Natural killer cell treated with Interleukin-12 subunit alpha and Interleukin-12 subunit beta and Interleukin-15 and Interleukin-18, amount 100 ng/mL, for 72 hours (primary cell): ENCODE measurements around the gene RC3H1. TPM values are rescaled to one million over a fixed set of nuclear protein-coding genes. Genes with fewer than 3 reads are reported as not detected.

Experiments used
- ATAC-seq, 2 donors: fragments of 150-1000 bp; cut with Tn5 transposase in 1 of 2; sonication (Bioruptor Pico), chemical (Tn5 transposase) in 1 of 2; 2 replicates each; pipeline ENCODE4 v1.10.0; 2021
- DNase-seq: peaks from one replicate; pipeline ENCODE4 v3.0.0; 2022; ENCODE audit warnings: low spot score
- H3K27ac Mint-ChIP-seq, 2 donors: 1 replicate in 1 of 2; 2 replicates in 1 of 2; pipeline ENCODE4 v1.8.0; 2022; ENCODE audit warnings: mixed read lengths in 2 of 2, mild to moderate bottlenecking in 1 of 2, moderate library complexity in 1 of 2
- H3K27me3 Mint-ChIP-seq, 2 donors: 1 replicate in 1 of 2; 2 replicates in 1 of 2; pipeline ENCODE4 v1.8.0; 2022; ENCODE audit warnings: mixed read lengths in 2 of 2
- H3K36me3 Mint-ChIP-seq: one replicate; pipeline ENCODE4 v1.8.0; 2022; ENCODE audit warnings: mixed read lengths
- H3K4me1 Mint-ChIP-seq, 2 donors: 1 replicate in 1 of 2; 2 replicates in 1 of 2; pipeline ENCODE4 v1.8.0; 2022; ENCODE audit warnings: low read depth in 2 of 2, mixed read lengths in 2 of 2, mild to moderate bottlenecking in 1 of 2
- H3K4me3 Mint-ChIP-seq: one replicate; pipeline ENCODE4 v1.8.0; 2022; ENCODE audit warnings: mixed read lengths
- H3K9me3 Mint-ChIP-seq: 2 replicates; pipeline ENCODE4 v1.8.0; 2022; ENCODE audit warnings: mixed read lengths
- total RNA-seq, 2 donors: library from RNA; stranded (reverse); gene quantifications; one replicate each; pipeline ENCODE4 v1.2.3, GENCODE V29; 2022

The RC3H1 gene
- total RNA-seq, 2 donors from 2014 or later, result 53.2 to 65.4 TPM

GRCh38 chr1:173914366-173914871, 107.7 kb downstream of the RC3H1 start:
- H3K4me1 Mint-ChIP-seq, result no peaks in the 10 kb centered on the region
- H3K4me3 Mint-ChIP-seq, result no peak overlapping the region
- ATAC-seq (no peak), DNase-seq (no peak)
- H3K9me3 Mint-ChIP-seq, result no peaks in the 10 kb centered on the region
- H3K27ac Mint-ChIP-seq, result no peak overlapping the region
- no peaks in the 10 kb centered on the region for H3K36me3 Mint-ChIP-seq
- no peaks in the 10 kb centered on the region for H3K27me3 Mint-ChIP-seq

GRCh38 chr1:173913111-173913510, 109.0 kb downstream of the RC3H1 start:
- Mint-ChIP-seq H3K36me3 (no peaks in the 10 kb centered on the region), H3K4me3 (no peak overlapping the region), H3K27ac (no peak overlapping the region), H3K27me3 (no peaks in the 10 kb centered on the region), H3K9me3 (no peaks in the 10 kb centered on the region), H3K4me1 (no peaks in the 10 kb centered on the region)
- DNase-seq (no peak), ATAC-seq (no peak)

GRCh38 chr1:173903827-173904531, 118.2 kb downstream of the RC3H1 start:
- Mint-ChIP-seq H3K27ac (no peak overlapping the region), H3K4me1 (peaks cover 18 to 20% of the 10 kb centered on the region in 2 donors), H3K4me3 (no peak overlapping the region), H3K36me3 (no peaks in the 10 kb centered on the region), H3K9me3 (no peaks in the 10 kb centered on the region), H3K27me3 (no peaks in the 10 kb centered on the region)
- ATAC-seq (no peak), DNase-seq (no peak)

- Mint-ChIP-seq H3K4me3 (no peak overlapping the region), H3K36me3 (no peaks in the 10 kb centered on the region), H3K27ac (no peak overlapping the region), H3K4me1 (peaks cover 18 to 20% of the 10 kb centered on the region in 2 donors), H3K9me3 (no peaks in the 10 kb centered on the region), H3K27me3 (no peaks in the 10 kb centered on the region)
- no peak for ATAC-seq
- no peak for DNase-seq
Measured at GRCh38 chr1:173900992-173901391, 121.2 kb downstream of the RC3H1 start.

GRCh38 chr1:173900427-173900826, 121.7 kb downstream of the RC3H1 start:
- H3K27ac Mint-ChIP-seq, result no peak overlapping the region
- H3K4me1 Mint-ChIP-seq, result peaks cover 18 to 20% of the 10 kb centered on the region in 2 donors
- DNase-seq (no peak), ATAC-seq (no peak)
- no peaks in the 10 kb centered on the region for H3K9me3 Mint-ChIP-seq
- no peaks in the 10 kb centered on the region for H3K27me3 Mint-ChIP-seq
- no peak overlapping the region for H3K4me3 Mint-ChIP-seq
- no peaks in the 10 kb centered on the region for H3K36me3 Mint-ChIP-seq

GRCh38 chr1:173894189-173894588, 128.0 kb downstream of the RC3H1 start:
- no peaks in the 10 kb centered on the region for H3K36me3 Mint-ChIP-seq
- ATAC-seq (no peak), DNase-seq (no peak)
- H3K9me3 Mint-ChIP-seq, result no peaks in the 10 kb centered on the region
- no peaks in the 10 kb centered on the region for H3K27me3 Mint-ChIP-seq
- peaks cover 0 to 4% of the 10 kb centered on the region in 2 donors for H3K4me1 Mint-ChIP-seq
- no peak overlapping the region for H3K4me3 Mint-ChIP-seq
- no peak overlapping the region for H3K27ac Mint-ChIP-seq

GRCh38 chr1:173893611-173894010, 128.5 kb downstream of the RC3H1 start:
- Mint-ChIP-seq H3K4me1 (peaks cover 0 to 5% of the 10 kb centered on the region in 2 donors), H3K27ac (no peak overlapping the region), H3K4me3 (no peak overlapping the region), H3K27me3 (no peaks in the 10 kb centered on the region), H3K36me3 (no peaks in the 10 kb centered on the region), H3K9me3 (no peaks in the 10 kb centered on the region)
- ATAC-seq (no peak), DNase-seq (no peak)

- Mint-ChIP-seq H3K4me1 (peaks cover 26 to 28% of the 10 kb centered on the region in 2 donors), H3K36me3 (peaks cover 11% of the 10 kb centered on the region), H3K4me3 (no peak overlapping the region), H3K27me3 (no peaks in the 10 kb centered on the region), H3K9me3 (no peaks in the 10 kb centered on the region), H3K27ac (no peak overlapping the region)
- ATAC-seq (no peak), DNase-seq (no peak)
Measured at GRCh38 chr1:173889885-173890284, 132.3 kb downstream of the RC3H1 start.

- ATAC-seq, result no peak
- Mint-ChIP-seq H3K4me1 (peaks cover 25 to 26% of the 10 kb centered on the region in 2 donors), H3K4me3 (no peak overlapping the region), H3K9me3 (no peaks in the 10 kb centered on the region), H3K27me3 (no peaks in the 10 kb centered on the region), H3K27ac (no peak overlapping the region), H3K36me3 (peaks cover 11% of the 10 kb centered on the region)
- no peak for DNase-seq
Measured at GRCh38 chr1:173888749-173889148, 133.4 kb downstream of the RC3H1 start.

- Mint-ChIP-seq H3K27me3 (no peaks in the 10 kb centered on the region), H3K27ac (peak overlapping the region in 1 of 2 donors; percentile 77), H3K36me3 (peaks cover 11% of the 10 kb centered on the region), H3K9me3 (no peaks in the 10 kb centered on the region), H3K4me3 (no peak overlapping the region), H3K4me1 (peaks cover 25 to 26% of the 10 kb centered on the region in 2 donors)
- ATAC-seq (no peak), DNase-seq (no peak)
Measured at GRCh38 chr1:173887627-173888026, 134.5 kb downstream of the RC3H1 start.

GRCh38 chr1:173886746-173887611, 135.2 kb downstream of the RC3H1 start:
- no peak for DNase-seq
- Mint-ChIP-seq H3K4me1 (peaks cover 25 to 26% of the 10 kb centered on the region in 2 donors), H3K4me3 (peak overlapping the region; percentile 57), H3K36me3 (peaks cover 11% of the 10 kb centered on the region), H3K9me3 (no peaks in the 10 kb centered on the region), H3K27me3 (no peaks in the 10 kb centered on the region), H3K27ac (peak overlapping the region; percentile 77 to 78)
- ATAC-seq, result no peak

- Mint-ChIP-seq H3K36me3 (peaks cover 11% of the 10 kb centered on the region), H3K4me1 (peaks cover 25 to 26% of the 10 kb centered on the region in 2 donors), H3K4me3 (no peak overlapping the region), H3K27me3 (no peaks in the 10 kb centered on the region), H3K9me3 (no peaks in the 10 kb centered on the region), H3K27ac (no peak overlapping the region)
- ATAC-seq (no peak), DNase-seq (no peak)
Measured at GRCh38 chr1:173884701-173885100, 137.5 kb downstream of the RC3H1 start.
